K562 (cell line): Measurements from ENCODE around the gene UPF2. TPM values are rescaled to one million over a fixed set of nuclear protein-coding genes. Genes with fewer than 3 reads are reported as not detected.
A peak's percentile ranks its signal among the peaks of the same experiment; 100 is the strongest.
"Not testable (repeated sequence)": the region's sequence is repeated elsewhere in the genome, so short reads cannot be mapped to it uniquely, and the experiment has no call there.

Source experiments
- ATAC-seq: fragments of 200-7000 bp; cut with Tn5 transposase; 3 replicates; pipeline ENCODE4 v1.9.1; 2020; ENCODE audit warnings: moderate library complexity
- BruUV-seq: library from RNA; stranded (reverse); fragments of 400-500 nt; replicated peaks from 2 replicates; lab custom pipeline; 2021; lab: Mats Ljungman, UMichigan
- CTCF ChIA-PET: fragments of 300-600 bp; formaldehyde crosslinking; extraction: SDS; loops from one replicate; lab custom pipeline; 2021; ENCODE audit warnings: low intra/inter-chr PET ratio; lab: Yijun Ruan, JAX
- POLR2A ChIA-PET: fragments of 300-600, 350-650 bp; sonication (Branson Sonifier 250); formaldehyde crosslinking; extraction: SDS; loops from one replicate; lab custom pipeline; 2021; ENCODE audit warnings: antibody characterized with exemption, inconsistent platforms; lab: Yijun Ruan, JAX
- DNase-seq, 4 experiments: peaks; one replicate each; pipeline versions ENCODE4 v3.0.0 to v3.0.0-alpha.2; 2011 to 2018; ENCODE audit warnings: low spot score in 3 of 4, mixed read lengths in 3 of 4; ENCODE audit errors: extremely low read depth in 1 of 4
- FAIRE-seq: peaks from 2 replicates; lab custom pipeline; 2011; peaks lifted over from hg19 to GRCh38; lab: Jason Lieb, UNC
- H2AFZ ChIP-seq: 2 replicates; pipeline ENCODE4 v1.6.0; 2011; ENCODE audit warnings: low read depth, low read length, control low read depth, inconsistent platforms
- H3K27ac ChIP-seq: fragments of 200-600 bp; 3 replicates; pipeline ENCODE4 v1.8.0; 2011; ENCODE audit warnings: low read depth, mild to moderate bottlenecking, control low read depth, inconsistent platforms, low read length, moderate library complexity, mixed read lengths; ENCODE audit errors: extremely low read depth
- H3K27me3 ChIP-seq, 2 experiments: fragments of 300-600 bp in 1 of 2; 2 replicates in 1 of 2; 3 replicates in 1 of 2; pipeline versions ENCODE4 v1.6.0 to v1.8.0; 2011; ENCODE audit warnings: inconsistent platforms in 2 of 2, low read length in 2 of 2, mild to moderate bottlenecking in 1 of 2, mixed read lengths in 1 of 2, moderate library complexity in 1 of 2; ENCODE audit not compliant: control insufficient read depth in 2 of 2, insufficient read depth in 2 of 2
- H3K36me3 ChIP-seq: fragments of 300-600 bp; 3 replicates; pipeline ENCODE4 v1.8.0; 2011; ENCODE audit warnings: mild to moderate bottlenecking, low read length, inconsistent platforms; ENCODE audit not compliant: control insufficient read depth, insufficient read depth
- H3K4me1 ChIP-seq, 2 experiments: fragments of 200-600 bp in 1 of 2; replicated peaks in 1 of 2; 2 replicates in 1 of 2; 3 replicates in 1 of 2; pipeline versions ENCODE4 v1.5.1 to v1.8.0; 2011; ENCODE audit warnings: inconsistent platforms in 2 of 2, low read length in 2 of 2, mild to moderate bottlenecking in 1 of 2, mixed read lengths in 1 of 2, moderate library complexity in 1 of 2; ENCODE audit not compliant: control insufficient read depth in 2 of 2, insufficient read depth in 2 of 2
- H3K4me2 ChIP-seq: 2 replicates; pipeline ENCODE4 v1.6.1; 2011; ENCODE audit warnings: low read length, control low read depth, inconsistent platforms, mixed read lengths; ENCODE audit not compliant: insufficient read depth
- H3K4me3 ChIP-seq: fragments of 200-600 bp; sonication (generic), shearing (Covaris generic); 2 replicates; pipeline ENCODE4 v1.5.1; 2016; ENCODE audit warnings: control low read depth, inconsistent platforms
- H3K79me2 ChIP-seq: fragments of 200-600 bp; 3 replicates; pipeline ENCODE4 v1.8.0; 2011; ENCODE audit warnings: low read length, inconsistent platforms; ENCODE audit not compliant: control insufficient read depth, insufficient read depth
- H3K9ac ChIP-seq, 2 experiments: 2 replicates each; pipeline versions ENCODE4 v1.6.0 to v1.6.1; 2011; ENCODE audit warnings: low read depth in 2 of 2, low read length in 2 of 2, control low read depth in 1 of 2, inconsistent platforms in 1 of 2, mild to moderate bottlenecking in 1 of 2, mixed read lengths in 1 of 2; ENCODE audit not compliant: insufficient read depth in 1 of 2
- H3K9me1 ChIP-seq: one replicate; pipeline ENCODE4 v1.6.0; 2011; ENCODE audit warnings: inconsistent platforms, mild to moderate bottlenecking, low read length, moderate library complexity; ENCODE audit not compliant: control insufficient read depth, insufficient read depth
- H3K9me3 ChIP-seq: replicated peaks from 2 replicates; pipeline ENCODE4 v1.5.1; 2011; ENCODE audit warnings: low read depth, low read length, inconsistent platforms; ENCODE audit not compliant: control insufficient read depth, insufficient read depth
- H4K20me1 ChIP-seq: replicated peaks from 2 replicates; pipeline ENCODE4 v1.6.1; 2011; ENCODE audit warnings: low read length, inconsistent platforms, mixed read lengths; ENCODE audit not compliant: control insufficient read depth, insufficient read depth
- ARID1B ChIP-seq: fragments of 450-650 bp; IDR thresholded peaks from 2 replicates; pipeline ENCODE4 v1.6.1; 2016; ENCODE audit warnings: antibody characterized with exemption, mild to moderate bottlenecking, inconsistent platforms
- ATF3 ChIP-seq, 2 experiments: fragments of 450-650 bp in 1 of 2; sonication (generic) in 1 of 2; formaldehyde crosslinking in 1 of 2; IDR thresholded peaks in 1 of 2; conservative IDR thresholded peaks in 1 of 2; 2 replicates each; pipeline versions ENCODE4 v1.6.1 to v1.8.1; 2016 to 2023; ENCODE audit warnings: mild to moderate bottlenecking in 2 of 2, moderate library complexity in 2 of 2, inconsistent platforms in 1 of 2, missing genetic modification reagents in 1 of 2
- DPF2 ChIP-seq: fragments of 450-650 bp; IDR thresholded peaks from 2 replicates; pipeline ENCODE4 v1.6.1; 2016
- FOSL1 ChIP-seq: fragments of 200-800 bp; sonication (Bioruptor generic); conservative IDR thresholded peaks from 2 replicates; pipeline ENCODE4 v1.6.1; 2016; ENCODE audit warnings: missing genetic modification characterization, missing compliant biosample characterization
- SMAD4 ChIP-seq: fragments of 250-450 bp; sonication (Bioruptor Pico); conservative IDR thresholded peaks from 2 replicates; pipeline ENCODE4 v1.8.0; 2021; ENCODE audit warnings: inconsistent platforms, mild to moderate bottlenecking, moderate library complexity
- ZNF121 ChIP-seq: sonication (generic); formaldehyde crosslinking; conservative IDR thresholded peaks from 2 replicates; pipeline ENCODE4 v1.8.0; 2022; ENCODE audit warnings: missing genetic modification reagents
- WGBS: fragments of 100-300 bp; shearing (Covaris generic); methylation state at CpG from one replicate; pipeline ENCODE4 v1.1.6; 2016; ENCODE audit warnings: low coverage, mixed read lengths; ENCODE audit not compliant: insufficient coverage; ENCODE audit errors: missing lambda C conversion rate; 5-methylcytosine and 5-hydroxymethylcytosine counted together
- in situ Hi-C: fragments of 300-500 bp; cut with MboI; formaldehyde crosslinking; loops from 4 replicates; pipeline ENCODE4 v1.15.0; 2018; ENCODE audit warnings: inconsistent platforms, mixed read lengths
- intact Hi-C: fragments of 100-400 bp; cut with micrococcal nuclease; formaldehyde crosslinking; loops from 2 replicates; pipeline ENCODE4 v1.14.2; 2022
- polyA plus RNA-seq, 8 experiments: library from polyadenylated mRNA; depleted of rRNA in 4 of 8; stranded (reverse) in 5 of 8; unstranded in 3 of 8; fragments of >200 nt; fragmentation: Nextera tagmentation in 2 of 8; fragmentation: Illumina TruSeq in 1 of 8; extraction: Ambion mirVana in 2 of 8; extraction: Trizol in 1 of 8; gene quantifications; 2 replicates each; pipeline versions ENCODE4 v1.2.1 to v1.2.3, GENCODE V29; 2011 to 2014; ENCODE audit warnings: inconsistent platforms in 1 of 8, missing spikeins in 1 of 8
- total RNA-seq, 7 experiments: library from RNA; depleted of rRNA in 6 of 7; stranded (reverse); fragments of >200 nt in 6 of 7; fragmentation: Illumina TruSeq in 2 of 7; extraction: Trizol in 2 of 7; gene quantifications; 2 replicates each; pipeline versions ENCODE4 v1.2.1 to v1.2.3, GENCODE V29; 2011 to 2021; ENCODE audit warnings: low replicate concordance in 1 of 7

UPF2 gene
- total and polyA plus RNA-seq, 9 of the 15 experiments (the other 6 are each of a cell fraction or from before 2014, with no cell fraction given) = 13.9 to 37.7 (median 23.7) TPM

- H3K27me3 ChIP-seq; FAIRE-seq; CTCF ChIA-PET; H3K27ac ChIP-seq; H3K4me2 ChIP-seq; ATAC-seq; H3K9me3 ChIP-seq; H3K9me1 ChIP-seq; POLR2A ChIA-PET; H3K36me3 ChIP-seq; H3K4me3 ChIP-seq; in situ Hi-C loops; BruUV-seq; H4K20me1 ChIP-seq; TF ChIP-seq ATF3 (CRISPR knock-in tag; conservative IDR thresholded peaks at IDR 0.05): not testable (repeated sequence)
- Histone ChIP-seq H2AFZ (peak overlapping the region; percentile 58), H3K9ac (peak overlapping the region; percentile 30 to 61; a peak in 1 of 4 replicates), H3K4me1 (peaks cover 9 to 22% of the 10 kb centered on the region in 2 experiments; a peak in 4 of 5 replicates), H3K79me2 (peaks cover 14% of the 10 kb centered on the region)
- TF ChIP-seq ARID1B (0 out of 2 replicates have a peak, but pooled peaks have one; percentile 14), DPF2 (0 out of 2 replicates have a peak, but pooled peaks have one; percentile 46), SMAD4 (CRISPR knock-in tag) (0 out of 2 replicates have a peak, but pooled peaks have one; percentile 25), FOSL1 (peak; percentile 48), ATF3 (IDR thresholded peaks at IDR 0.05) (peak; percentile 46; the same call in 1 of the 2 replicates), ZNF121 (CRISPR knock-in tag) (peak; percentile 39; the same call in 1 of the 2 replicates)
- WGBS = 40% methylated on average over 14 of the region's 15 CpGs
- intact Hi-C loops = loop anchor here (5.0 kb wide), 1 partner anchor 56 kb away; the partner anchor contains the start of gene SEC61A2
- peak in 1 of 4 experiments; percentile 37 for DNase-seq
These were observed 28.8 kb upstream of the UPF2 start for GRCh38 chr10:12071441-12071840.
